GM23248 (cell line): ENCODE measurements around the gene CPED1. TPM values are rescaled to one million over a fixed set of nuclear protein-coding genes. Genes with fewer than 3 reads are reported as not detected.

Experiments
- DNase-seq: peaks from one replicate; pipeline ENCODE4 v3.0.0-alpha.2; 2015
- H2AFZ ChIP-seq: fragments of 200-600 bp; sonication (generic); 2 replicates; pipeline ENCODE4 v1.6.1; 2016; ENCODE audit warnings: antibody characterized with exemption
- H3F3A ChIP-seq: fragments of 200-600 bp; sonication (generic); 2 replicates; pipeline ENCODE4 v1.6.1; 2016; ENCODE audit warnings: mild to moderate bottlenecking, antibody characterized with exemption, mixed run types; ENCODE audit not compliant: insufficient read depth
- H3K27ac ChIP-seq: fragments of 200-600 bp; sonication (generic); 2 replicates; pipeline ENCODE4 v1.5.1; 2016; ENCODE audit warnings: mild to moderate bottlenecking
- H3K27me3 ChIP-seq: fragments of 200-600 bp; sonication (generic); replicated peaks from 2 replicates; pipeline ENCODE4 v1.6.1; 2016; ENCODE audit warnings: mild to moderate bottlenecking; ENCODE audit not compliant: insufficient read depth
- H3K36me3 ChIP-seq: fragments of 200-600 bp; sonication (generic); 2 replicates; pipeline ENCODE4 v1.6.1; 2016; ENCODE audit warnings: low read depth, mild to moderate bottlenecking
- H3K4me1 ChIP-seq: fragments of 200-600 bp; sonication (generic); 2 replicates; pipeline ENCODE4 v1.6.1; 2016; ENCODE audit warnings: mild to moderate bottlenecking; ENCODE audit not compliant: insufficient read depth
- H3K4me2 ChIP-seq: fragments of 200-600 bp; sonication (generic); one replicate; pipeline ENCODE4 v1.6.1; 2016; ENCODE audit warnings: mild to moderate bottlenecking; ENCODE audit not compliant: unreplicated experiment
- H3K4me3 ChIP-seq: fragments of 200-600 bp; sonication (generic); 2 replicates; pipeline ENCODE4 v1.5.1; 2016; ENCODE audit warnings: mild to moderate bottlenecking
- H3K79me2 ChIP-seq: fragments of 200-600 bp; sonication (generic); 2 replicates; pipeline ENCODE4 v1.6.1; 2016; ENCODE audit warnings: mild to moderate bottlenecking; ENCODE audit not compliant: insufficient read depth
- H3K9ac ChIP-seq: fragments of 200-600 bp; sonication (generic); 2 replicates; pipeline ENCODE4 v1.6.1; 2016; ENCODE audit warnings: mild to moderate bottlenecking
- H3K9me2 ChIP-seq: fragments of 200-600 bp; sonication (generic); 2 replicates; pipeline ENCODE4 v1.6.1; 2016; ENCODE audit warnings: mixed run types, mild to moderate bottlenecking, moderate library complexity; ENCODE audit not compliant: insufficient read depth
- H3K9me3 ChIP-seq: fragments of 200-600 bp; sonication (generic); one replicate; pipeline ENCODE4 v1.6.1; 2017; ENCODE audit warnings: low read depth
- H4K20me1 ChIP-seq: fragments of 200-600 bp; sonication (generic); 2 replicates; pipeline ENCODE4 v1.6.0; 2016; ENCODE audit not compliant: insufficient read depth
- EZH2 ChIP-seq: fragments of 200-600 bp; sonication (generic); IDR thresholded peaks from 2 replicates; pipeline ENCODE4 v1.6.1; 2018; ENCODE audit warnings: antibody characterized with exemption, mild to moderate bottlenecking; ENCODE audit not compliant: insufficient read depth, poor library complexity, severe bottlenecking
- EZH2phosphoT487 ChIP-seq: fragments of 200-600 bp; sonication (generic); IDR thresholded peaks from 2 replicates; pipeline ENCODE4 v1.6.1; 2018; ENCODE audit warnings: antibody characterized with exemption, moderate library complexity, mild to moderate bottlenecking, low read depth; ENCODE audit not compliant: insufficient read depth
- WGBS, 2 experiments: methylation state at CpG; one replicate each; pipeline ENCODE4 v1.1.6; 2015 to 2017; ENCODE audit warnings: low lambda C conversion rate in 2 of 2, low coverage in 1 of 2; ENCODE audit errors: missing lambda C conversion rate in 2 of 2; 5-methylcytosine and 5-hydroxymethylcytosine counted together
- in situ Hi-C: fragments of 300-500 bp; cut with MboI; formaldehyde crosslinking; loops from 2 replicates; pipeline ENCODE4 v1.15.0; 2020
- polyA plus RNA-seq: library from polyadenylated mRNA; unstranded; fragments of >200 nt; fragmentation: Nextera tagmentation; extraction: Ambion mirVana; gene quantifications from 2 replicates; pipeline ENCODE4 v1.2.1, GENCODE V29; 2016
- total RNA-seq: library from RNA; depleted of rRNA; stranded (reverse); fragments of >200 nt; shearing (Covaris generic); gene quantifications from 2 replicates; pipeline ENCODE4 v1.2.3, GENCODE V29; 2014

CPED1 gene
- total and polyA plus RNA-seq, 2 experiments from 2014 or later: 12.4 to 20.2 TPM

- H3K9me3 ChIP-seq: no peaks in the 10 kb centered on the region
- H3K36me3 ChIP-seq: no peaks in the 10 kb centered on the region
- no peaks in the 10 kb centered on the region for H3F3A ChIP-seq
- no peaks in the 10 kb centered on the region for H3K4me1 ChIP-seq
- H3K79me2 ChIP-seq: no peaks in the 10 kb centered on the region
- H3K4me3 ChIP-seq: no peak overlapping the region
- TF ChIP-seq EZH2phosphoT487 (no peak), EZH2 (no peak)
- H2AFZ ChIP-seq: no peak overlapping the region
- peak; percentile 6 for DNase-seq
- H3K9ac ChIP-seq: no peak overlapping the region
- H3K27me3 ChIP-seq: no peaks in the 10 kb centered on the region
- no peak overlapping the region for H3K4me2 ChIP-seq
- H4K20me1 ChIP-seq: no peaks in the 10 kb centered on the region
- H3K9me2 ChIP-seq: no peaks in the 10 kb centered on the region
- 90 to 91% methylated on average over 1 of the region's 1 CpG for WGBS, 2 experiments
- in situ Hi-C loops: no loop called here
- H3K27ac ChIP-seq: no peak overlapping the region
Measured at GRCh38 chr7:121153995-121154394, 165.5 kb downstream of the CPED1 start.

- no peak overlapping the region for H2AFZ ChIP-seq
- H3K79me2 ChIP-seq: no peaks in the 10 kb centered on the region
- H3K4me1 ChIP-seq: no peaks in the 10 kb centered on the region
- H3K9ac ChIP-seq: no peak overlapping the region
- DNase-seq: no peak
- in situ Hi-C loops: no loop called here
- H3K36me3 ChIP-seq: no peaks in the 10 kb centered on the region
- H3K4me2 ChIP-seq: no peak overlapping the region
- no peaks in the 10 kb centered on the region for H3K9me2 ChIP-seq
- H3K27me3 ChIP-seq: no peaks in the 10 kb centered on the region
- TF ChIP-seq EZH2 (no peak), EZH2phosphoT487 (no peak)
- H3K27ac ChIP-seq: no peak overlapping the region
- no peaks in the 10 kb centered on the region for H3K9me3 ChIP-seq
- WGBS, 2 experiments: 84 to 87% methylated on average over 2 of the region's 2 CpGs
- no peak overlapping the region for H3K4me3 ChIP-seq
- no peaks in the 10 kb centered on the region for H4K20me1 ChIP-seq
- H3F3A ChIP-seq: no peaks in the 10 kb centered on the region
Measured at GRCh38 chr7:121156825-121157224, 168.3 kb downstream of the CPED1 start.

- Histone ChIP-seq H3K9me2 (no peaks in the 10 kb centered on the region), H3K36me3 (no peaks in the 10 kb centered on the region), H3K4me3 (no peak overlapping the region), H3K9ac (no peak overlapping the region), H3K27ac (no peak overlapping the region), H3K9me3 (no peaks in the 10 kb centered on the region), H3F3A (no peaks in the 10 kb centered on the region), H3K4me2 (no peak overlapping the region), H4K20me1 (no peaks in the 10 kb centered on the region), H3K27me3 (no peaks in the 10 kb centered on the region), H2AFZ (no peak overlapping the region), H3K79me2 (no peaks in the 10 kb centered on the region), H3K4me1 (no peaks in the 10 kb centered on the region)
- no peak for TF ChIP-seq EZH2
- TF ChIP-seq EZH2phosphoT487: no peak
- 87 to 89% methylated on average over 4 of the region's 4 CpGs for WGBS, 2 experiments
- DNase-seq: no peak
- in situ Hi-C loops: no loop called here
Measured at GRCh38 chr7:121157341-121157751, 168.8 kb downstream of the CPED1 start.

GRCh38 chr7:121157885-121158590 is 169.5 kb downstream of the CPED1 start:
- Histone ChIP-seq H4K20me1 (no peaks in the 10 kb centered on the region), H2AFZ (no peak overlapping the region), H3K9ac (no peak overlapping the region), H3K4me3 (no peak overlapping the region), H3K36me3 (no peaks in the 10 kb centered on the region), H3K9me3 (no peaks in the 10 kb centered on the region), H3K27ac (no peak overlapping the region), H3K4me2 (no peak overlapping the region), H3K9me2 (no peaks in the 10 kb centered on the region), H3K79me2 (no peaks in the 10 kb centered on the region), H3K27me3 (no peaks in the 10 kb centered on the region), H3F3A (no peaks in the 10 kb centered on the region), H3K4me1 (no peaks in the 10 kb centered on the region)
- 60 to 63% methylated on average over 2 of the region's 2 CpGs for WGBS, 2 experiments
- TF ChIP-seq EZH2phosphoT487 (no peak), EZH2 (no peak)
- no peak for DNase-seq
- in situ Hi-C loops: no loop called here

- no peak for TF ChIP-seq EZH2
- H3K27ac ChIP-seq: no peak overlapping the region
- H3K27me3 ChIP-seq: no peaks in the 10 kb centered on the region
- H3K4me2 ChIP-seq: no peak overlapping the region
- H3K79me2 ChIP-seq: no peaks in the 10 kb centered on the region
- H4K20me1 ChIP-seq: no peaks in the 10 kb centered on the region
- H3K4me1 ChIP-seq: no peaks in the 10 kb centered on the region
- H3K9ac ChIP-seq: no peak overlapping the region
- H2AFZ ChIP-seq: no peak overlapping the region
- no peak overlapping the region for H3K4me3 ChIP-seq
- no peaks in the 10 kb centered on the region for H3K36me3 ChIP-seq
- 18 to 28% methylated on average over 3 of the region's 3 CpGs for WGBS, 2 experiments
- no peaks in the 10 kb centered on the region for H3K9me3 ChIP-seq
- no peaks in the 10 kb centered on the region for H3F3A ChIP-seq
- no peak for DNase-seq
- no peaks in the 10 kb centered on the region for H3K9me2 ChIP-seq
- in situ Hi-C loops: no loop called here
Measured at GRCh38 chr7:121158665-121159064, 170.2 kb downstream of the CPED1 start.
